NCI-H187 (cell line): ENCODE data around the gene RAP1GAP.

Experiments
- DNase-seq, 2 experiments: peaks; one replicate each; lab custom pipeline; 2025; lab: John Stamatoyannopoulos, UW

The RAP1GAP gene

DNA sequence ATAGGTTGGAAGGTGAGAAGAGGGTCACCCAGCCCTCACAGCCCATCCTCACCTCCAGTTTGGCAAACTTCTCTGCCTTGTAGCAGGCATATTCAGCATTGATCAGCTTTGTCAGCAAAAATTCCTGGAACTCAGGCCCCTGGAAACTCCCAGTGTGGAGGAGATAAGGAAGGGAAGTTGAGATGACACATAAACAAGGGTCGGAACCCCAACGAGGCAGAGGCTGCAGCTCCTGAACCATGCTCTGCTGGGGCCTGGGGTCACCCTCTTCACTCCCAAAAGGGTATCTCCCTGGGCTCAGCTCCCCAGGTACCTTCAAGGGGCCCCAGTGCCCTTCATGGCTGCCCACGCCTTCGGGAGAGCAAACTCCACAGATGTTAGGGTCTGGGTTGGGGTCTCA is 60.4 kb downstream of the RAP1GAP start:
- no peak for DNase-seq

DNA sequence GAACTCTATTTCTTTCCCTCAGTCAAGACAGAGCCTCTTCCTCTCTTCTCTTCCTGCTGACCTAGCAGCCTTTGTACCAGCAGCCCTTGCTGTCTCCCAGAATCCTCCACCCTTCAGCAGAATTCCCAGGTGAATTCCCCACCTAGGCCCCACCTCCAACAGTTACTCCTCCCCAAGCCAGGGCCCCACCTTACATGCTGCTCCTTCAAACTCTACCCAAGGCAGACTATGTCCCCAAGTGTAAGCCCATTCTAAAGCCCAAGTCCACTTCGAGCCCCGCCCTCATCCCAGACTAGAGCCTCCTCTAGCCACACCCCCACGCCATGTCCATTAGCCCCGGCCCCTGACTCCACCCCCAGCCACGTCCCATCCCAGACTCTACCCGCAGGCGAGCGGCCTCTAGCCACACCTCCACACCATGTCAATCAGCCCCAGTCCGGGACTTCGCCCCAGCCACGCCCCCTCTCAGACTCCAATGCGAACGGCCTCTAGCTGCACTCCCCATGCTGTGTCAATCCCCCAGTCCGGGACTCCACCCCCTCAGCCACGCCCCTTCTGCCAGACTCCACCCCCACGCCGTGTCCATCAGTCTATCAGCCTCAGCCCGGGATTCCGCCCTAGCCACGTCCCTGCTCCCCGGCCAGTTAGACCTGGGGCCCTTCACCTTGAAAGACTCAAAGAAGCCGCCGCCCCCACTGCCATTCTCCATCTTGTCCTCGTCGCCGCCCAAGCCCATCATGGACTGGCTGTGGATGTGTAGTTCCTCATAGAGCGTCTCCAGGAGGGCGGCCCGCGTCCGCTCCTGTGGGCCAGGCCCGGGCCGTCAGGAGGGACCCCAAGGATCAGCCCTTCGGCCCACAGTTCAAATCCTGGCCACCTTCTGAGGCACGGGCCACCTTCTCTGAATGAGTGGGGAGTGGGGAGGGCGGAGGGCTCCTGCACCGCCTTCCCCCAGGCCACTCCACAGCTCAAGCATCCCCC is 61.3 kb downstream of the RAP1GAP start:
- peak; percentile 9 to 14 for DNase-seq

GRCh38 chr1:21605964-21606705 is 63.0 kb downstream of the RAP1GAP start:
- no peak for DNase-seq

GRCh38 chr1:21605012-21605715 is 64.0 kb downstream of the RAP1GAP start:
- no peak for DNase-seq

- no peak for DNase-seq
These were observed 64.8 kb downstream of the RAP1GAP start for GRCh38 chr1:21604208-21604957.

- DNase-seq, result no peak
These were observed 65.7 kb downstream of the RAP1GAP start for GRCh38 chr1:21603177-21604138.

DNA sequence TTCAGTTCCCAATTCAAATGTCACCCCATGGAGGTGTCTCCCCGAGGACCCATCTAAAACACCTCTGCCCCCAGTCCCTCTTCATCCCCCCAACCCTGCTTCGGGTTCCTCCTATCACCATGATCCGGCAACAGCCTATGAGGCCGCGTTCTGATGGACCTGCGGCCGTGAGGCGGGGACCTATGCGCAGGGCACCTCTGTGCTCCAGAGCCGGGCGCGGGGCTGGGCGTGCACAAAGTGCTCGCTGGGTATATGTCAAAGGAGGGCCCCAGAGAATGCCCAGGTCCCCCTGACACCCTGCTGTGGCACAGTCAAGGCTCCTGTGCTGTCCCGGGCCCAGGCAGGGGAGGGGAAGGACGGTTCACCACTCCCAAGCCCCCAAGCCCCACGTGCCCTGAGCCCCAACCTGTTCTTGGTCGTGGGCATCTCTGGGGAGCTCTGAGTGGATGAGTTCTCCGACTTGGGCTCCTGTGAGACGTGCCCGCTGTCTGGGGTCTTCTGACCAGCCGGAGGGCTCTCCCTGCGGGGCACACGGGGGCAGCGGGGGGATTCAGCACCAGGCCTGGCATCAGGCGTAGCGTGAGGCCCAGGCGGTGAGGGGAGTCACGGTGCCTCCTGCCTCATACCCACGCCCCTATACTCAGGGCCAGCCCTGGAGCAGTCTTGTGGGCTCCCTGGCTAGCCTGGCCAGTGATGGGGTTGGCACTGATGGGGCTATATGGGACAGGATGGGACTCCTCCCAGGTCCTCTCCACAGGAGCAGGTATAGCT is 67.7 kb downstream of the RAP1GAP start:
- no peak for DNase-seq

DNA sequence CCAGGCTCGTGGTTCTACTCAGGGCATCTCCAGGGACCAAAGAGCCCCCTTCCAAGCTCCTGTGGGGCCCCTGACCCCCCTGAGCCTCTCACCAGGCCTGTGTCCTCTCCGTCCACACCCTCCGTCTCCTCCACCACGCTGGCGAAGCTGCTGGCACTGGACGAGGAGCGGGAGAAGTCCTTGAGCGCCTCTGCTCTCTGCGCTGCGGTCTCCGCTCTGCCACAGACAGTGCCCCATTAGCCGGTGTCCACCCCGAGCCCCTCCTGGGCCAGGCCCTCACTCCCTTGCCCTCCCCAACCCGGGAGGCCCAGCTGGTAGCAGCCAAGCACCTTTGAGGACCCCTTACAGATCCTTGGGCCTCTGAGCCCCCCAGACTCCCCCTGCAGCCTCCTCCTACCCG is 69.8 kb downstream of the RAP1GAP start:
- DNase-seq, result no peak

- no peak for DNase-seq
These were observed 70.3 kb downstream of the RAP1GAP start for GRCh38 chr1:21598904-21599303.

- DNase-seq, result no peak
These were observed 70.7 kb downstream of the RAP1GAP start for GRCh38 chr1:21598417-21598816.

GRCh38 chr1:21597753-21598152 is 71.4 kb downstream of the RAP1GAP start:
- no peak for DNase-seq

GRCh38 chr1:21596628-21597027 is 72.5 kb downstream of the RAP1GAP start:
- DNase-seq, result no peak

DNA sequence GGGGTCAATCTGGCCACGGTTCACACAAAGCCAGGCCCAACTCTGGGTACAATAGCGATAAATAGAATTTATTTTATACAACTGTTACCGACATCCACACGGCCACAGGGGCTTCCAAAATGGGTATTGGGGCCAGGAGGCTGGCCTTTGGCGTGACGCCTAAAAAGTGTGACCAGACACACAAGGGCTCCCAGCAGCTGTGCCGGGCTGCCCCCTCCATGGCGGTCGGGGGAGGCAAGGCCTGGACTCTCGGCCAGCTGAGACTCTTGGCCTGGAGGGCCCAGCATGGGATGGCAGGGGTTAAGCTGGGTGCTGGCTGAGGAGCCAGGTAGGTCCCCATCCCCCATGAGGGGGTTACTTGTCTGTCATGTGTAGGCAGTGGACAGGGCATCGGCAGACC is 73.0 kb downstream of the RAP1GAP start:
- DNase-seq, result no peak

DNA sequence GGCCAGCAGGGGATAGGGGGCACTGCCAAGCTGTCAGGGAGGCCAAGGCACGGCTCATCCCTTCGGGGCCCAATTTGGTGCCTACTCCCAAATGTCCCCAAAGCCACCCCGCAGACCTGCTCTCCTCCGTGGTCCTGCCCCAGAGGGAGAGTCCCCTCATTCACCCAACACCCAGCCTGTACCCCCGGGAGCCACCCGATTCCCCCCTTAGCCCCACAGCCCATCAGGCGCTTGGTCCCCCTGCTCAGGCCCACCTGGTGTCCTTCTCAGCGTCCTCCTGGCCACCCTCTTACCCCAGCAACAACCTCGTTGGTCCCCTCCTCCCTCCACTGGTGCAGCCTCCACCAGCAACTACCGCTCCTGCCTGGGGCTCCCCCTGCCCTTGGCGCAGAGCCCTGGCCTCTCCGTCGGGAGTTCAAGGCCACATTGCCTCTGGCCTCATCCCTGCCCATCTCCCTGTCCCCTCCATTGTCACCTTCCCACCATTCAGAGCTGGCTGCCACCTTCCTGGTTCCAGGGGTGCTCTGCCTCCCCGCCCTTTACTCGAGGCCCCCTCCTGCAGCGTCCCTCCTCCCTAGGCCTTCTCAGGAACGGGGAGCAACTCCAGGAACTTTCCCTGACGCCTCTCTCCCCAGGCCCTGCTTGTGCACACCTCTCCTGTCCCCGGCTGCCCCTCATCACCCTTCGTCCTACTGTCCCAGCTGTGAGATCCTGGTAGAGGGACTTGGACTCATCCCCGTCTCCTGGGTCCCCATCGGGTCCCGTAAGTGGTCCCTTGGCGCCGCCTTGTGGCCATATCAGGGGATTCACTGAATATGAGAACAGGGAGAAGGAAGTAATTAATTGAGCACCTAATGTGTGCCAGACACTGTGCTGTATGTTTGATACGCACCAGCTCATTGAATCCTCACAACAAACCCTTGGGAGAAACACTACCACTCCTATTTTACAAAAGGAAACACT is 73.9 kb downstream of the RAP1GAP start:
- DNase-seq, result no peak

DNA sequence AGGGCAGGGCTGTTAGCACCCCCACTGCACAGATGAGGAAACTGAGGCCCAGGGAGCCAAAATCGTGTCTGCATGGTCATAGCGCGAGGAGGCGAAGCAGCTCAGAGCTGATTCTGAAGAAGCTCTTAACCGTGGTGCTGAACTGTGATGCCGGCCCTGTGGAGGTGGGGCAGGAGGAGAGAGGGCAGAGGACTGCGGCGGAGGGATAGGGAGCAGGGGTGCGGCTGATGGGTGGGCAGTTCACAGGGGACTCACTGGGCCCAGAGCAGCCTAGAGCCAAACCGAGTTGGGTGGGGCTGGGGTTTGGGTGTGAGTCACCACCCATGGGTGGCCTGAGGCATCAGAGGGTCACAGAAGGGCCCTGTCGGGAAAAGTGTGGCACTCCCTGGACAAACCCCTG is 74.7 kb downstream of the RAP1GAP start:
- DNase-seq, result no peak

DNA sequence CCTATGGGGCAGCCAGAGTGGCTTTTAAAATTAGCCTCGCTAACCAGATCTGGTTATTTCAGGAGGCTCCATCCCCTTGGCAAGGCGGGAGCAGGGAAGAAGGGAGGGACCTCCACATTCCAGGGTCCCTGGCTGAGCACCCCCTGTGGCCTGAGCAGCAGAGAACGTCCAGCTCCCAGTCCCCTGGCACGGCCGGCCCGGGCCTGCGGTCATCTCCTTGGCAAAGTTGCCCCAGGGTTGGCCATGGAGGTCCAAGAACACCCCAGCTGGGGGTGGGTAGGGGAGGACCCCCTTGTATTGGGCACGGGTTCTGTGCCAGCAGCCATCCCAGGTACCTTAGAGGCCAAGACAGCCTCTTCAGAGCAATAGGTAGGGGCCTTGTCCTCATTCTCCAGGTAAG is 75.9 kb downstream of the RAP1GAP start:
- no peak for DNase-seq

DNA sequence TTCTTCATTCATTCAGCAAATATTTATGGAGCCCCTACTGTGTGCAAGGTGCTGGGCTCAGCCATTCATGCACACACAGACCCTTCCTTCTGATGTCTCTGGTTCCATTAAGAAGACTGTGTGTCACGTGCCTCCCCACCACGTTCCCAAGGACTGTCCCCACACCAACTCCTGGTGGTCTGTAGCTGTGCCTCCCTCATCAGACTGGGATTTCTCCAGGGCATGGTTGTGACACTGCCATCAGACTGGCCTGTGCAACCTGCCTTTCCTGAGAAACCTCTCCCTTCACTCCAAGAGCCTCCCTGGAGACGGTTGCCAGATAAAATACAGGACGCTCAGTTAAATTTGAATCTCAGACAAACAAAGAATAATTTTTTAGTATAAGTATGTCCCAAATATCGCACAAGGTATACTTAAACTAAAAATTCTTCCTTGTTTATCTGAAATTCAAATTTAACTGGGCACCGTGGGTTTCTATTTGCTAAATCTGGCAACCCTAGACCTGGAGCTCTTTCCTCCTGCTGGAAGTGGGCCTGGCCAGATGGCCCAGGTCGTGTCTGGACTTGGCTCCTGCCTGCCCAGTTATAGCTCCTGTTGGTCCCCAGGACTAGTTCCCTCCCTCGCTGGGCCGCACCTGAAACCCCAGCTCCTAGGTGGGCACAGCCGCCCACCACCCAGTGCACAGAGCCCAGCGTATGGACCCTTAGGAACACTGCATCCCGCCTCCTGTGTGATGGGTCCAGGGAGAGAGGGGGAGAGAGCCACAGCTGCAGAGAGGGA is 76.9 kb downstream of the RAP1GAP start:
- DNase-seq, result no peak

- DNase-seq, result no peak
These were observed 78.2 kb downstream of the RAP1GAP start for GRCh38 chr1:21590934-21591333.
